Thoracic aorta (tissue), 2 donors: ENCODE results near the gene LPGAT1. TPM values are rescaled to one million over a fixed set of nuclear protein-coding genes. Genes with fewer than 3 reads are reported as not detected.

Experiments used
- ATAC-seq: fragments of 150-250 bp; one replicate; pipeline ENCODE4 v1.8.0; 2017; ENCODE audit warnings: low read depth; ENCODE audit not compliant: insufficient number of reproducible peaks, low FRiP score
- DNase-seq: peaks from one replicate; pipeline ENCODE4 v3.0.0-alpha.2; 2020; ENCODE audit warnings: low spot score
- H3K27ac ChIP-seq, 2 donors: fragments of 200-600 bp; sonication (generic); 1 replicate in 1 of 2; 2 replicates in 1 of 2; pipeline ENCODE4 v1.5.1; 2016; ENCODE audit warnings: mild to moderate bottlenecking in 2 of 2, moderate library complexity in 2 of 2
- H3K27me3 ChIP-seq: fragments of 200-600 bp; sonication (generic); replicated peaks from 2 replicates; pipeline ENCODE4 v1.6.0; 2016; ENCODE audit warnings: mild to moderate bottlenecking; ENCODE audit not compliant: insufficient read depth
- H3K36me3 ChIP-seq: fragments of 200-600 bp; sonication (generic); one replicate; pipeline ENCODE4 v1.5.1; 2016
- H3K4me1 ChIP-seq, 2 donors: fragments of 200-600 bp; sonication (generic); 1 replicate in 1 of 2; 2 replicates in 1 of 2; pipeline versions ENCODE4 v1.5.1 to v1.6.0; 2016; ENCODE audit warnings: low read depth in 2 of 2, mild to moderate bottlenecking in 1 of 2; ENCODE audit not compliant: control insufficient read depth in 1 of 2
- H3K4me3 ChIP-seq: fragments of 200-600 bp; sonication (generic); 2 replicates; pipeline ENCODE4 v1.5.1; 2016; ENCODE audit warnings: mild to moderate bottlenecking
- H3K9me3 ChIP-seq: fragments of 200-600 bp; sonication (generic); 2 replicates; pipeline ENCODE4 v1.5.1; 2016
- total RNA-seq, 2 donors: library from RNA; depleted of rRNA; stranded (reverse); fragments of >200 nt; gene quantifications; one replicate each; pipeline versions ENCODE4 v1.1.0 to v1.2.3, GENCODE V29; 2016
- TF ChIP-seq, protein P1 (sequence below): fragments of 200-600 bp; sonication (generic); IDR thresholded peaks from one replicate; pipeline ENCODE4 v1.5.1; 2019; ENCODE audit warnings: antibody characterized with exemption

The LPGAT1 gene
- total RNA-seq, 2 donors from 2014 or later = 32.5 to 48.0 TPM

DNA sequence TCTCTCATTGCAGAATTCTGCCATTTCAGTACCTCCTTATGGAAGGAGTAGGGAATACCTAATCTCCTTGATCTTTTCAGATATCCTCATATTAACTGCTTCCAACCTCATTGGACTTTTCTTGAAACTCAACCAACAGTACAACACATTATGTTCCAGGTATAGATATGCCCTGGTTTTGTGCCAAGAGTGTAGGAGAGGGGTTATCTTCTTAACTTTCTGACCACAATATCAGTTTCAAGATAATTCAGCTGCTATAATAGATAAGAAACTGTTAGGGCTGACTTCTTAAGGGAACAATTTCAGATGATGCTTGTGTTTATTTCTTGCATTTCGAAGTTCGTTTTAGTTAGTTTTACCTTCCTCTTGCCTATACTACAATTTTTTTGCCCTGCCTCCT lies 2.1 kb upstream of the LPGAT1 start:
- H3K27me3 ChIP-seq = no peaks in the 10 kb centered on the region
- peaks cover 7 to 14% of the 10 kb centered on the region in 2 donors for H3K4me1 ChIP-seq
- H3K4me3 ChIP-seq = no peak overlapping the region
- H3K36me3 ChIP-seq = no peaks in the 10 kb centered on the region
- DNase-seq = no peak
- no peaks in the 10 kb centered on the region for H3K9me3 ChIP-seq
- no peak for ATAC-seq
- no peak overlapping the region for H3K27ac ChIP-seq
- TF ChIP-seq, protein P1, sequence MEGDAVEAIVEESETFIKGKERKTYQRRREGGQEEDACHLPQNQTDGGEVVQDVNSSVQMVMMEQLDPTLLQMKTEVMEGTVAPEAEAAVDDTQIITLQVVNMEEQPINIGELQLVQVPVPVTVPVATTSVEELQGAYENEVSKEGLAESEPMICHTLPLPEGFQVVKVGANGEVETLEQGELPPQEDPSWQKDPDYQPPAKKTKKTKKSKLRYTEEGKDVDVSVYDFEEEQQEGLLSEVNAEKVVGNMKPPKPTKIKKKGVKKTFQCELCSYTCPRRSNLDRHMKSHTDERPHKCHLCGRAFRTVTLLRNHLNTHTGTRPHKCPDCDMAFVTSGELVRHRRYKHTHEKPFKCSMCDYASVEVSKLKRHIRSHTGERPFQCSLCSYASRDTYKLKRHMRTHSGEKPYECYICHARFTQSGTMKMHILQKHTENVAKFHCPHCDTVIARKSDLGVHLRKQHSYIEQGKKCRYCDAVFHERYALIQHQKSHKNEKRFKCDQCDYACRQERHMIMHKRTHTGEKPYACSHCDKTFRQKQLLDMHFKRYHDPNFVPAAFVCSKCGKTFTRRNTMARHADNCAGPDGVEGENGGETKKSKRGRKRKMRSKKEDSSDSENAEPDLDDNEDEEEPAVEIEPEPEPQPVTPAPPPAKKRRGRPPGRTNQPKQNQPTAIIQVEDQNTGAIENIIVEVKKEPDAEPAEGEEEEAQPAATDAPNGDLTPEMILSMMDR = no peak

DNA sequence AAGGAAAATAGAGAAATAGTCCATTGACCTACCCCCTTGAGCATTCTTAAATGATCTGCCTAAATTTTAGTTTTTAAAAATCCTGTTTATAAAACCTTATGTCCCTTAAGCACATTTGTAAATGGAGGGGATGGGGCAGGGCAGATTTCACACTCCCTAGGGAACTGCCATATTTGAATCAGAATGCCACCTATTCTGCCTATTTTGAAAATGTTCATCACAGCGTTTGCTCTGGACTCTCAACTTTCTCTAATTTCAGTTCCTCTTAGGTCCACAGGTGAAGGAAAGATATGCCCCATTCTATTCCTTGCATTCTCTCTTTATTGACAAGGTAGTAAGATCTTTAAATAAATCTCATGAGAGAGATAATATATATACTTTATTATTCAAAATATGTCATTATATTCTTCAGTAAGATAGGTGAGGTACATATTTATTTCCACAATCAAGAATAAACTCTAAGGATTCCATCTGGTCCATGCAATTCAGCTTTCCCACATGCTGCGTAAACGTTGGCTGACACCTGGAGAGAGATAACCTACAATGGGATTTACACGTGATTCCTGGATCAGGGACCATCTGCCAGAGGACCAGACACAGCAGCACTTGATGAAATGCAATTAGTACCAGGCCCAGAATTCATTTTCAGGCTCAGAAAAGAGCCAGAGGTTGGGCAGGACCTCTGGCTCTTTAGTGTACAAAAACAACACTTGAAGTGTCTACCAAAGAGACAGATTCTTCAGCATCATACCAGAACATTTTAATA lies 1.2 kb upstream of the LPGAT1 start:
- Histone ChIP-seq H3K4me1 (peaks cover 10 to 16% of the 10 kb centered on the region in 2 donors), H3K4me3 (no peak overlapping the region), H3K27me3 (no peaks in the 10 kb centered on the region), H3K9me3 (no peaks in the 10 kb centered on the region), H3K27ac (no peak overlapping the region), H3K36me3 (no peaks in the 10 kb centered on the region)
- ATAC-seq (no peak), DNase-seq (no peak)
- TF ChIP-seq, protein P1 = no peak

DNA sequence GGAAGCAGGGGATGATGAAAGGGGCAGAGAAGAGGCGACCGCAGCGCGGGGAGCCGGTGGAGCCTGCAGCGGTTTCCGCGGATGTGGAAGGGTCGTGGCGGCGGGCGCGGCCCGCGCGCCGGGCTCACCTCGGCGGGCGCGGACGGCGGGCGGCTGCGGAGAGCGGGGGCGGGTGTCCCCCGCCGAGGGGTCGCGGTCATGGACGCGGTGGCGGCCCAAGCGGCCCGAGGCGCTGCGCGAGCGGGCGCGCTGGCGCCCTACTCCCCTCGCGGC lies 572 bp downstream of the LPGAT1 start:
- no peaks in the 10 kb centered on the region for H3K27me3 ChIP-seq
- DNase-seq = no peak
- H3K4me1 ChIP-seq = peaks cover 10 to 16% of the 10 kb centered on the region in 2 donors
- H3K4me3 ChIP-seq = peak overlapping the region; percentile 90
- TF ChIP-seq, protein P1 = no peak
- ATAC-seq = no peak
- no peaks in the 10 kb centered on the region for H3K9me3 ChIP-seq
- peak overlapping the region in 1 of 2 donors; percentile 86 for H3K27ac ChIP-seq
- H3K36me3 ChIP-seq = no peaks in the 10 kb centered on the region

DNA sequence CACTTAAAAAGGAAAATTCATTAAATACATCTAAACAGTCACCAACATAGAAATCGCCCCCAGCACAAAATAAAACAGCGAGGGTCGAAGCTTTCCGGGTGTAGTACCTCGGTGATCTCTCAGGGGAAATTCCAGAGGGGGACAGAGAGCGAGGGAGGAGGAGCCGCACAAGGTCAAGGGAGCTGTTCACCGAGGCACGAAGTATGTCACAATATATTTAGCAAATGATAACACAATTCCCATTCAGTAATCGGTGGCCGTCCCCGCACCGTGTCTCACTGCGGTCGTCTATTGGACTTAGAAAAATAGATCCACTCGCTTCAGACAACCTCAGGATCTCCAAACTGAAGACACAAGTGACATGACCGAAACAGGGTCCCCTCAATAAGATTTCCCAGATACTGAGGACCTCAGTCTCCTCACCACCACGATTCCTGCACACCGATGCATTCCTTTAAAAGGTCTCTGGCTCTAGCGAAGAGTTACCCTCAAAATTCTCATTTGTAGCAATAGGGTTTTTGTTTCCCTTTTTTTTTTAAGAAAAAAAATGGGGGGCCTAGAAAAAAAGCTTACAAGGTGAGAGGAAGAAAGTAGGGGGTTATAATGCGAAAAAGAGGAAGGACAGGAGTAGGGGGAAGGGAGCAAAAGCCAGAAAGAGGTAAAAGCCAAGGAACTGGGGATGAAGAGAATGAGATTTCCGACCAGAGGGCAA lies 1.1 kb downstream of the LPGAT1 start:
- Histone ChIP-seq H3K36me3 (no peaks in the 10 kb centered on the region), H3K4me1 (peaks cover 10 to 16% of the 10 kb centered on the region in 2 donors), H3K27ac (peak overlapping the region in 1 of 2 donors; percentile 27), H3K27me3 (no peaks in the 10 kb centered on the region), H3K4me3 (peak overlapping the region; percentile 90), H3K9me3 (no peaks in the 10 kb centered on the region)
- TF ChIP-seq, protein P1 = no peak
- DNase-seq = no peak
- ATAC-seq = no peak

DNA sequence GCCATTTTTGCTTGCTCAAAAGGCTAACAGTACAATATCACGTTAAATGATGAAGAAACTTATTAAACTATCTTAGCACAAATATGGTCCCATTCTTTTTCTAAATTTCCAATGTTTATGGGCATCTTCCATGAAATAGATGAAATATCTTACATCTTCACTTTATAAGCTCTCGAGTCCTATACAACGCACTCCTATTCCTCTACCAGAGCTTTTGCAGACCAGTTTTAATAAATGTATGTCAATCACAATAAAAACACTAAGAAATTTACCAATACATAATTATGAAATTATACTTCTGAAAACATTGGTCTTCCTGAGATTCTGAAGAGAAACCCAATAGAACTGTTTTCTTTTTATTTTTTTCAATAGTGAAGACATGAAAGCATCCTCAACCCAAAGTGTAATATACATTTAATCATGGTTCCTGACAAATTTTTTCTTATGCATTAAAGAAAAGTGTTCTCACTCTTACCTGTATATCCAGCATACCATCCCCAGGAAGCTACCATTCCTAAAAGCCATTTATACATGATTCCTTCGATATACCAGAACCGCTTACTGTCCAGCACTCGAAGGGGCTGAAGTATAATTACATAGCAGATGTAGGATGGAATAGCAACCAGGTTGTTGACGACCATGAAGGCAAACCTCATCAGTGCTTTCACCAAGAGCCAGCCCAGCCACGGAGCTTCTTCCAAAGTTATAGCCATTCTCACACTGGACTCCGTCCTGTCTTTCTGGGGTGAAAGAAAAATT lies 1.8 kb downstream of the LPGAT1 start:
- no peak for DNase-seq
- H3K27ac ChIP-seq = peak overlapping the region in 1 of 2 donors; percentile 27
- H3K36me3 ChIP-seq = no peaks in the 10 kb centered on the region

More for the DNA sequence above, 1.8 kb downstream of the LPGAT1 start:
- TF ChIP-seq, protein P1 = no peak
- no peak for ATAC-seq
- Histone ChIP-seq H3K4me1 (peaks cover 10 to 16% of the 10 kb centered on the region in 2 donors), H3K4me3 (peak overlapping the region; percentile 90), H3K27me3 (no peaks in the 10 kb centered on the region), H3K9me3 (no peaks in the 10 kb centered on the region)
